Measurements from ENCODE around the gene EDN1. TPM values are rescaled to one million over a fixed set of nuclear protein-coding genes. Genes with fewer than 3 reads are reported as not detected.

EDN1 gene
- total RNA-seq, 4 donors from 2014 or later: 1.0 to 5.4 (median 3.0) TPM

- TF ChIP-seq CTCF (IDR thresholded peaks at IDR 0.05) (no peak), POLR2A (IDR thresholded peaks at IDR 0.05) (no peak)
- Histone ChIP-seq H3K27ac (no peak overlapping the region), H3K4me1 (peaks cover 6 to 8% of the 10 kb centered on the region in 2 donors), H3K36me3 (no peaks in the 10 kb centered on the region), H3K9me3 (no peaks in the 10 kb centered on the region), H3K4me3 (replicated peaks in 1 of 3) (no peak overlapping the region), H3K27me3 (peaks cover 13% of the 10 kb centered on the region)
- no peak for DNase-seq
- 78 to 83% methylated on average over 14 of the region's 14 CpGs for WGBS, 2 donors
- intact Hi-C loops (cut with DNase I): no loop called here
Observed at GRCh38 chr6:12295558-12296254, 5.5 kb downstream of the EDN1 start.

- TF ChIP-seq POLR2A (IDR thresholded peaks at IDR 0.05) (no peak), CTCF (IDR thresholded peaks at IDR 0.05) (no peak)
- Histone ChIP-seq H3K4me3 (replicated peaks in 1 of 3) (no peak overlapping the region), H3K36me3 (no peaks in the 10 kb centered on the region), H3K4me1 (peaks cover 1 to 3% of the 10 kb centered on the region in 2 donors), H3K27me3 (peaks cover 13% of the 10 kb centered on the region), H3K27ac (no peak overlapping the region), H3K9me3 (no peaks in the 10 kb centered on the region)
- intact Hi-C loops (cut with DNase I): no loop called here
- WGBS, 2 donors: 49 to 64% methylated on average over 5 of the region's 5 CpGs
- DNase-seq: no peak
Observed at GRCh38 chr6:12296255-12296573, 6.1 kb downstream of the EDN1 start.

- Histone ChIP-seq H3K36me3 (no peaks in the 10 kb centered on the region), H3K27ac (no peak overlapping the region), H3K4me1 (no peaks in the 10 kb centered on the region), H3K4me3 (replicated peaks in 1 of 3) (no peak overlapping the region), H3K27me3 (peaks cover 13% of the 10 kb centered on the region), H3K9me3 (no peaks in the 10 kb centered on the region)
- 89 to 91% methylated on average over 3 of the region's 3 CpGs for WGBS, 2 donors
- no peak for DNase-seq
- intact Hi-C loops (cut with DNase I): no loop called here
- no peak for TF ChIP-seq POLR2A (IDR thresholded peaks at IDR 0.05)
- no peak for TF ChIP-seq CTCF (IDR thresholded peaks at IDR 0.05)
Observed at GRCh38 chr6:12296604-12297003, 6.4 kb downstream of the EDN1 start.

GRCh38 chr6:12297363-12298016 is 7.3 kb downstream of the EDN1 start:
- no peak for TF ChIP-seq CTCF (IDR thresholded peaks at IDR 0.05)
- no peak for TF ChIP-seq POLR2A (IDR thresholded peaks at IDR 0.05)
- Histone ChIP-seq H3K36me3 (no peaks in the 10 kb centered on the region), H3K27ac (no peak overlapping the region), H3K9me3 (no peaks in the 10 kb centered on the region), H3K27me3 (peaks cover 6% of the 10 kb centered on the region), H3K4me3 (replicated peaks in 1 of 3) (no peak overlapping the region), H3K4me1 (no peaks in the 10 kb centered on the region)
- WGBS, 2 donors: 68 to 77% methylated on average over 3 of the region's 3 CpGs
- no peak for DNase-seq
- intact Hi-C loops (cut with DNase I): no loop called here
